22Rv1 (cell line): ENCODE measurements around the gene EML6.

ENCODE experiments used
- H3K27ac ChIP-seq: fragments of 450-650 bp; 2 replicates; pipeline ENCODE4 v1.5.1; 2017
- CTCF ChIP-seq: fragments of 450-650 bp; IDR thresholded peaks from 2 replicates; pipeline ENCODE4 v1.5.1; 2017; ENCODE audit warnings: mild to moderate bottlenecking
- ZFX ChIP-seq: fragments of 450-650 bp; IDR thresholded peaks from 2 replicates; pipeline ENCODE4 v1.6.1; 2017; ENCODE audit warnings: antibody characterized with exemption, borderline replicate concordance

EML6 gene

GRCh38 chr2:55011831-55012671 lies 288.6 kb downstream of the EML6 start:
- peak overlapping the region; percentile 70 for H3K27ac ChIP-seq
- TF ChIP-seq ZFX (no peak), CTCF (no peak)

- H3K27ac ChIP-seq, result peak overlapping the region; percentile 70
- TF ChIP-seq ZFX, result no peak
These were observed 289.4 kb downstream of the EML6 start for GRCh38 chr2:55012672-55013484.

GRCh38 chr2:55013936-55014335 lies 290.5 kb downstream of the EML6 start:
- no peak for TF ChIP-seq ZFX
- TF ChIP-seq CTCF, result 0 out of 2 replicates have a peak, but pooled peaks have one; percentile 24
- H3K27ac ChIP-seq, result no peak overlapping the region

GRCh38 chr2:55014962-55015939 lies 291.8 kb downstream of the EML6 start:
- no peak overlapping the region for H3K27ac ChIP-seq
- TF ChIP-seq ZFX (no peak), CTCF (peak; percentile 84)

- no peak overlapping the region for H3K27ac ChIP-seq
- TF ChIP-seq ZFX (no peak), CTCF (no peak)
These were observed 294.0 kb downstream of the EML6 start for GRCh38 chr2:55017428-55017827.

- H3K27ac ChIP-seq, result no peak overlapping the region
- TF ChIP-seq ZFX, result no peak
- no peak for TF ChIP-seq CTCF
These were observed 294.4 kb downstream of the EML6 start for GRCh38 chr2:55017880-55018279.

- no peak overlapping the region for H3K27ac ChIP-seq
These were observed 295.2 kb downstream of the EML6 start for GRCh38 chr2:55018619-55019018.

More at GRCh38 chr2:55018619-55019018, 295.2 kb downstream of the EML6 start:
- TF ChIP-seq CTCF (no peak), ZFX (no peak)
